Left ventricle myocardium inferior (tissue), 1 donor: ENCODE results near the gene BCKDK. TPM values are rescaled to one million over a fixed set of nuclear protein-coding genes. Genes with fewer than 3 reads are reported as not detected.

Experiments
- DNase-seq: peaks from one replicate; pipeline ENCODE4 v3.0.0-alpha.2; 2020
- H3K27ac ChIP-seq: fragments of 200-600 bp; replicated peaks from 2 replicates; pipeline ENCODE4 v1.8.0; 2021
- H3K27me3 ChIP-seq: fragments of 200-600 bp; 2 replicates; pipeline ENCODE4 v1.8.0; 2021; ENCODE audit warnings: low read depth
- H3K36me3 ChIP-seq: fragments of 200-600 bp; 2 replicates; pipeline ENCODE4 v1.8.0; 2021
- H3K4me1 ChIP-seq: fragments of 200-600 bp; 2 replicates; pipeline ENCODE4 v1.8.0; 2021
- H3K4me3 ChIP-seq: fragments of 200-600 bp; 2 replicates; pipeline ENCODE4 v1.8.0; 2021; ENCODE audit warnings: mild to moderate bottlenecking, moderate library complexity
- H3K9me3 ChIP-seq: fragments of 200-600 bp; replicated peaks from 2 replicates; pipeline ENCODE4 v1.8.0; 2021
- intact Hi-C: fragments of 100-400 bp; cut with micrococcal nuclease; formaldehyde crosslinking; loops from one replicate; pipeline ENCODE4 v1.11.0; 2022
- total RNA-seq: library from RNA; stranded (reverse); fragmentation: NEBNext Ultra II Directional; extraction: Animal tissue kit (Norgen Biotek cat#: 25700); gene quantifications from one replicate; pipeline ENCODE4 v1.2.1, GENCODE V29; 2021
- TF ChIP-seq, protein P1 (sequence below): fragments of 200-600 bp; IDR thresholded peaks from 2 replicates; pipeline ENCODE4 v1.8.0; 2021; ENCODE audit warnings: antibody characterized with exemption, mild to moderate bottlenecking, borderline replicate concordance
- donor health status: DM: no; HTN: yes; CAD: no; lungs with severe emphysema.

BCKDK gene
- total RNA-seq, 1 donor from 2014 or later = 75.9 TPM

DNA sequence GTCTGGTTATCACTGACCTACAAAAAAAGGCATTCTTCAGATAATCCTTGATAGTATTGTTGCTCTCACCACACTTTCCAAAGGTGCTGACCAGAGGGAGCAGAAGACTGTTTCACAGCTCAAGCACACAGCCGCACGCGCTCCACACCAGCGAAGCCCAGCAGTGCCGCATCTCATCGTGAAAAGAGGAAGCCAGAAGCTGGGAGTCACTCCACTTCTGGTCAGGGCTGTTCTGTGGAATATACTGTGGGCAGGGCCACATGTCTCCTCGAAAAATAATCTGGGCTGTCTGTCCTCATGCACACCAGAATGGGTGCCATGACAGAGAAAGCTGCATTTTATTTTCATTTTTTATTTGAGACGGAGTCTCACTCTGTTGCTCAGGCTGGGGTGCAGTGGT lies 49.0 kb downstream of the BCKDK start:
- no peak for DNase-seq
- TF ChIP-seq, protein P1, sequence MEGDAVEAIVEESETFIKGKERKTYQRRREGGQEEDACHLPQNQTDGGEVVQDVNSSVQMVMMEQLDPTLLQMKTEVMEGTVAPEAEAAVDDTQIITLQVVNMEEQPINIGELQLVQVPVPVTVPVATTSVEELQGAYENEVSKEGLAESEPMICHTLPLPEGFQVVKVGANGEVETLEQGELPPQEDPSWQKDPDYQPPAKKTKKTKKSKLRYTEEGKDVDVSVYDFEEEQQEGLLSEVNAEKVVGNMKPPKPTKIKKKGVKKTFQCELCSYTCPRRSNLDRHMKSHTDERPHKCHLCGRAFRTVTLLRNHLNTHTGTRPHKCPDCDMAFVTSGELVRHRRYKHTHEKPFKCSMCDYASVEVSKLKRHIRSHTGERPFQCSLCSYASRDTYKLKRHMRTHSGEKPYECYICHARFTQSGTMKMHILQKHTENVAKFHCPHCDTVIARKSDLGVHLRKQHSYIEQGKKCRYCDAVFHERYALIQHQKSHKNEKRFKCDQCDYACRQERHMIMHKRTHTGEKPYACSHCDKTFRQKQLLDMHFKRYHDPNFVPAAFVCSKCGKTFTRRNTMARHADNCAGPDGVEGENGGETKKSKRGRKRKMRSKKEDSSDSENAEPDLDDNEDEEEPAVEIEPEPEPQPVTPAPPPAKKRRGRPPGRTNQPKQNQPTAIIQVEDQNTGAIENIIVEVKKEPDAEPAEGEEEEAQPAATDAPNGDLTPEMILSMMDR = no peak
- Histone ChIP-seq H3K27ac (no peak overlapping the region), H3K4me3 (no peak overlapping the region), H3K36me3 (no peaks in the 10 kb centered on the region), H3K9me3 (no peaks in the 10 kb centered on the region), H3K27me3 (peaks cover 6% of the 10 kb centered on the region), H3K4me1 (no peaks in the 10 kb centered on the region)
- intact Hi-C loops = no loop called here

Other genes with a start within 250 kb of the BCKDK start
- gene BCL7C, start 214.3 kb upstream of the BCKDK start, total RNA-seq = 25.2 TPM
- gene CTF1, start 211.8 kb upstream of the BCKDK start, total RNA-seq = 9.6 TPM
- gene FBXL19, start 184.8 kb upstream of the BCKDK start, total RNA-seq = 6.3 TPM
- 12.2 TPM for gene ORAI3, start 159.3 kb upstream of the BCKDK start, total RNA-seq
- gene SETD1A, start 150.6 kb upstream of the BCKDK start, total RNA-seq = 7.4 TPM
- 5.5 TPM for gene HSD3B7, start 123.2 kb upstream of the BCKDK start, total RNA-seq
- gene STX1B, start 97.7 kb upstream of the BCKDK start, total RNA-seq = 0.77 TPM
- gene STX4, start 74.8 kb upstream of the BCKDK start, total RNA-seq = 43.1 TPM
- 5.3 TPM for gene ZNF668, start 34.1 kb upstream of the BCKDK start, total RNA-seq
- 9.6 TPM for gene ZNF646, start 34.0 kb upstream of the BCKDK start, total RNA-seq
- gene PRSS53, start 19.4 kb upstream of the BCKDK start, total RNA-seq = 1.2 TPM
- 39.5 TPM for gene VKORC1, start 13.6 kb upstream of the BCKDK start, total RNA-seq
- gene KAT8, start 9.3 kb downstream of the BCKDK start, total RNA-seq = 72.0 TPM
- gene PRSS8, start 27.3 kb downstream of the BCKDK start, total RNA-seq = not detected
- gene PRSS36, start 41.7 kb downstream of the BCKDK start, total RNA-seq = 1.4 TPM
- gene FUS, start 71.8 kb downstream of the BCKDK start, total RNA-seq = 96.9 TPM
- 5.3 TPM for gene PYCARD, start 94.4 kb downstream of the BCKDK start, total RNA-seq
- 0.91 TPM for gene TRIM72, start 105.7 kb downstream of the BCKDK start, total RNA-seq
- gene PYDC1, start 108.7 kb downstream of the BCKDK start, total RNA-seq = not detected
- 5.1 TPM for gene ITGAM, start 151.6 kb downstream of the BCKDK start, total RNA-seq
- gene ITGAX, start 246.8 kb downstream of the BCKDK start, total RNA-seq = 1.4 TPM